Fibroblast of lung (primary cell): ENCODE measurements around the gene CFAP92. TPM values are rescaled to one million over a fixed set of nuclear protein-coding genes. Genes with fewer than 3 reads are reported as not detected.

Experiments
- DNase-seq, 2 donors: peaks; one replicate each; pipeline versions ENCODE4 v3.0.0 to v3.0.0-alpha.2; 2010; ENCODE audit warnings: low read depth in 2 of 2
- H2AFZ ChIP-seq: 2 replicates; pipeline ENCODE4 v1.5.1; 2012; ENCODE audit warnings: low read length, control low read depth, inconsistent platforms
- H3K27ac ChIP-seq: 2 replicates; pipeline ENCODE4 v1.5.1; 2011; ENCODE audit warnings: low read length, control low read depth; ENCODE audit not compliant: insufficient read depth
- H3K27me3 ChIP-seq: 2 replicates; pipeline ENCODE4 v1.5.1; 2011; ENCODE audit warnings: mild to moderate bottlenecking, low read length; ENCODE audit not compliant: control insufficient read depth, insufficient read depth
- H3K36me3 ChIP-seq: 2 replicates; pipeline ENCODE4 v1.5.1; 2011; ENCODE audit warnings: low read length; ENCODE audit not compliant: control insufficient read depth, insufficient read depth
- H3K4me1 ChIP-seq: 2 replicates; pipeline ENCODE4 v1.5.1; 2011; ENCODE audit warnings: low read length; ENCODE audit not compliant: control insufficient read depth, insufficient read depth; ENCODE audit errors: extremely low read depth
- H3K4me2 ChIP-seq: 2 replicates; pipeline ENCODE4 v1.5.1; 2011; ENCODE audit warnings: low read length, control low read depth; ENCODE audit not compliant: insufficient read depth; ENCODE audit errors: extremely low read depth
- H3K4me3 ChIP-seq, 4 experiments: fragments of 200-600 bp in 1 of 4; sonication (generic) in 1 of 4; replicated peaks in 1 of 4; 2 replicates each; pipeline ENCODE4 v1.5.1; 2011 to 2016; ENCODE audit warnings: low read length in 4 of 4, low read depth in 3 of 4, mild to moderate bottlenecking in 3 of 4, control low read depth in 2 of 4, inconsistent platforms in 1 of 4, mixed read lengths in 1 of 4; ENCODE audit not compliant: insufficient read depth in 1 of 4; ENCODE audit errors: control extremely low read depth in 1 of 4
- H3K79me2 ChIP-seq: 2 replicates; pipeline ENCODE4 v1.5.1; 2012; ENCODE audit warnings: mild to moderate bottlenecking, low read length, inconsistent platforms; ENCODE audit not compliant: control insufficient read depth, insufficient read depth
- H3K9ac ChIP-seq: 2 replicates; pipeline ENCODE4 v1.5.1; 2011; ENCODE audit warnings: mild to moderate bottlenecking, low read length, control low read depth; ENCODE audit not compliant: insufficient read depth
- H3K9me3 ChIP-seq: 2 replicates; pipeline ENCODE4 v1.5.1; 2012; ENCODE audit warnings: low read depth, low read length; ENCODE audit not compliant: control insufficient read depth, insufficient read depth
- H4K20me1 ChIP-seq: 2 replicates; pipeline ENCODE4 v1.5.1; 2011; ENCODE audit warnings: low read length; ENCODE audit not compliant: control insufficient read depth, insufficient read depth; ENCODE audit errors: extremely low read depth
- EZH2 ChIP-seq: IDR thresholded peaks from 2 replicates; pipeline ENCODE4 v1.5.1; 2012; ENCODE audit warnings: low read length, control low read depth, mild to moderate bottlenecking; ENCODE audit errors: missing control alignments
- polyA minus RNA-seq: library from RNA; depleted of rRNA, polyadenylated mRNA; stranded (reverse); fragments of >200 nt; gene quantifications from 2 replicates; pipeline ENCODE4 v1.2.3, GENCODE V29; 2011; ENCODE audit warnings: low replicate concordance
- polyA plus RNA-seq, 2 donors: library from polyadenylated mRNA; depleted of rRNA in 1 of 2; stranded (reverse) in 1 of 2; unstranded in 1 of 2; fragments of >200 nt; gene quantifications; 2 replicates each; pipeline ENCODE4 v1.2.1, GENCODE V29; 2011 to 2012; ENCODE audit warnings: missing spikeins in 1 of 2
- total RNA-seq: library from RNA; depleted of rRNA; stranded (reverse); fragments of >200 nt; gene quantifications from 2 replicates; pipeline ENCODE4 v1.2.1, GENCODE V29; 2014
- TF ChIP-seq, protein P1 (sequence below), 2 donors: IDR thresholded peaks in 1 of 2; conservative IDR thresholded peaks in 1 of 2; 1 replicate in 1 of 2; 2 replicates in 1 of 2; pipeline ENCODE4 v1.5.1; 2011 to 2012; ENCODE audit warnings: low read length in 2 of 2, control low read depth in 1 of 2, inconsistent platforms in 1 of 2, low read depth in 1 of 2, mild to moderate bottlenecking in 1 of 2

The CFAP92 gene, protein sequence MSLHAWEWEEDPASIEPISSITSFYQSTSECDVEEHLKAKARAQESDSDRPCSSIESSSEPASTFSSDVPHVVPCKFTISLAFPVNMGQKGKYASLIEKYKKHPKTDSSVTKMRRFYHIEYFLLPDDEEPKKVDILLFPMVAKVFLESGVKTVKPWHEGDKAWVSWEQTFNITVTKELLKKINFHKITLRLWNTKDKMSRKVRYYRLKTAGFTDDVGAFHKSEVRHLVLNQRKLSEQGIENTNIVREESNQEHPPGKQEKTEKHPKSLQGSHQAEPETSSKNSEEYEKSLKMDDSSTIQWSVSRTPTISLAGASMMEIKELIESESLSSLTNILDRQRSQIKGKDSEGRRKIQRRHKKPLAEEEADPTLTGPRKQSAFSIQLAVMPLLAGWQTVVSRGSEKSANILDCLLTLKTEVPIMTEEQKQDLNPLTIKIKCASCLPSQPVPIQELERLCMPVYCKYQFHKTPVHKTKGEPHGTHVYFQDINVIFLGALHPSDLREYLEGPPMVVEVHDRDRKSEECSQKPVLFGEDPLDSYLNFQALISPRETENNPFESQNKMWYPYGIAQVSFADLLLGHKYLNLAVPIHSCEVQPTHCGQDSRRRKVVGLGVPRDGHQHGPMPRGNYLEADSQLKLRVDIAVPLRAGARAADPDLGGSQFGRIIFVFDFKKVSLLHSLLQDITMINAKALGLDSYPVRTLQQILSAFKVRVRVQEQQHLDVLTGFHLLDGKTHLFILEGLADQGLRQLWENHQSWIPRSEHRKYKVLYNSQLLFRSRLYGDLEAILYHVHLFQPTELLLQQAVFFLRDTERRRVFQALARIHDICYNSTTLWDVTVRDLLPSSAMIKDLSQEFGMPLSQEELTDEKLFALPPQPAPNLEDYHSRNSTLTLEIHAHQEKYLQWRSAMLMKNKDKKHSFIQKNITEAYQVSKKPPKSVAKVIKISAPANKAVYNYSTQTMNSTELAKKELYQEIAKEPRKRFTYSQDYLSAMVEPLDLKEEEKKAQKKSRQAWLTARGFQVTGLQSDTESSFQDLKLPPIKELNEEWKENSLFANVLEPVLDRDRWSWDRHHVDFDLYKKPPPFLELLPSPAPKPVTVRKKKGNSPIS
- total RNA-seq (under 0.01 TPM in 1 of 2 replicates, not detected in the other), polyA plus RNA-seq (0.07 and 0.09 TPM in 2 replicates), polyA minus RNA-seq (not detected in 2 replicates)
- polyA plus RNA-seq (2012) = 0.07 and 0.22 TPM in 2 replicates

GRCh38 chr3:128993461-128994172, at the start of gene CFAP92:
Gene CFAP92, minus strand, starts transcription at chr3:128994076. Its CDS starts 772 bp downstream, at chr3:128993304.
- peak within 1 kb of the TSS; percentile 15 to 39 (median 28) for H3K4me3 ChIP-seq
- H2AFZ ChIP-seq = peak within 1 kb of the TSS; percentile 34
- TF ChIP-seq, protein P1, sequence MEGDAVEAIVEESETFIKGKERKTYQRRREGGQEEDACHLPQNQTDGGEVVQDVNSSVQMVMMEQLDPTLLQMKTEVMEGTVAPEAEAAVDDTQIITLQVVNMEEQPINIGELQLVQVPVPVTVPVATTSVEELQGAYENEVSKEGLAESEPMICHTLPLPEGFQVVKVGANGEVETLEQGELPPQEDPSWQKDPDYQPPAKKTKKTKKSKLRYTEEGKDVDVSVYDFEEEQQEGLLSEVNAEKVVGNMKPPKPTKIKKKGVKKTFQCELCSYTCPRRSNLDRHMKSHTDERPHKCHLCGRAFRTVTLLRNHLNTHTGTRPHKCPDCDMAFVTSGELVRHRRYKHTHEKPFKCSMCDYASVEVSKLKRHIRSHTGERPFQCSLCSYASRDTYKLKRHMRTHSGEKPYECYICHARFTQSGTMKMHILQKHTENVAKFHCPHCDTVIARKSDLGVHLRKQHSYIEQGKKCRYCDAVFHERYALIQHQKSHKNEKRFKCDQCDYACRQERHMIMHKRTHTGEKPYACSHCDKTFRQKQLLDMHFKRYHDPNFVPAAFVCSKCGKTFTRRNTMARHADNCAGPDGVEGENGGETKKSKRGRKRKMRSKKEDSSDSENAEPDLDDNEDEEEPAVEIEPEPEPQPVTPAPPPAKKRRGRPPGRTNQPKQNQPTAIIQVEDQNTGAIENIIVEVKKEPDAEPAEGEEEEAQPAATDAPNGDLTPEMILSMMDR (conservative IDR thresholded peaks at IDR 0.05 in 1 of 2, IDR thresholded peaks at IDR 0.05 in 1 of 2; ENCODE audit: low read depth in 1 of 2, low read length in 2 of 2) = no peak
- no peak for TF ChIP-seq EZH2
- peak within 1 kb of the TSS; percentile 81 for H3K4me2 ChIP-seq
- peak; percentile 51 to 52 for DNase-seq
- peaks cover 3% of the 10 kb centered on the region for H3K4me1 ChIP-seq
- no peaks in the 10 kb centered on the region for H3K36me3 ChIP-seq
- no peaks in the 10 kb centered on the region for H3K79me2 ChIP-seq
- H3K9me3 ChIP-seq = no peaks in the 10 kb centered on the region
- H4K20me1 ChIP-seq = no peaks in the 10 kb centered on the region
- peak within 1 kb of the TSS; percentile 45 for H3K9ac ChIP-seq
- no peak within 1 kb of the TSS for H3K27ac ChIP-seq
- H3K27me3 ChIP-seq = peaks cover 21% of the 10 kb centered on the region

DNA sequence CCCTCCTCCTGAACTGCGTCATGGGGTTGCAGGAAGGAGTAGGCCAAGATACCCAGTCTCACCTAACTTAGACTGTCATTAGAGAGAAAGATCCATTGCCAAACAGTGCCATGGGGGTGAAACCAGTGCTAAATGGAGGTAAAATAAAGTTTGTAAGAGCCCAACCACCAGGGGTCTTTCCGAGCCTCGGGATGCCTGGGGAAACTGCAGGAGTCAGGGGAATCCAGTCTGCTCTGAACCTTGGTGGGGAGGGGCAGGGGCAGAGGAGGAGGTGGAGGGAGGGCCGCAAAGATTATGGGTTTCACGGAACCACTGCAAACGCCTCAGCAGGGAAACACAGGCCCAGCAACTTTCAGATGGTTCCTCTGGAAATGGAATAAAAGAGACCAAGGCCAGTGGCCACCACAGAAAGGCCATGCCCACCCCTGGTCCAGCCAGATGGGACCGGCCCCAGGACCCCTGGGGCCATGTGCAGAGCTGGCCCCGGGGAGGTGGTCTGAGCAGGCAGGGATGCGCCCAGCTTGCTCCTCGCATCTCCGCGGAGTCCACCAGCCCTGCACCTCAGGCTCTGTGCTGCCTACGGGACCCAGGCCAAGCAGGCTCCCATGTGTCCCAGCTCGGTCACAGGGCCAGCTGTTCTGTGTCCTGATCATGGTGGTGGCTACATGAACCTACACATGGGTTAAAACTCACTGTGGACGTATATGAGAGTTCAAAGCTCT, 46.9 kb upstream of the CFAP92 start:
- no peak overlapping the region for H3K27ac ChIP-seq
- H3K79me2 ChIP-seq = no peaks in the 10 kb centered on the region
- no peak for TF ChIP-seq EZH2
- TF ChIP-seq, protein P1 (conservative IDR thresholded peaks at IDR 0.05 in 1 of 2, IDR thresholded peaks at IDR 0.05 in 1 of 2; ENCODE audit: low read depth in 1 of 2, low read length in 2 of 2) = no peak
- no peak overlapping the region for H3K4me2 ChIP-seq
- DNase-seq = no peak
- H3K27me3 ChIP-seq = peaks cover 11% of the 10 kb centered on the region
- no peaks in the 10 kb centered on the region for H4K20me1 ChIP-seq
- H3K9ac ChIP-seq = no peak overlapping the region
- H3K4me1 ChIP-seq = no peaks in the 10 kb centered on the region
- H3K36me3 ChIP-seq = no peaks in the 10 kb centered on the region
- H2AFZ ChIP-seq = no peak overlapping the region
- no peak overlapping the region for H3K4me3 ChIP-seq
- no peaks in the 10 kb centered on the region for H3K9me3 ChIP-seq
